ENCODE measurements around the gene DENND1A.

Gene DENND1A

DNA sequence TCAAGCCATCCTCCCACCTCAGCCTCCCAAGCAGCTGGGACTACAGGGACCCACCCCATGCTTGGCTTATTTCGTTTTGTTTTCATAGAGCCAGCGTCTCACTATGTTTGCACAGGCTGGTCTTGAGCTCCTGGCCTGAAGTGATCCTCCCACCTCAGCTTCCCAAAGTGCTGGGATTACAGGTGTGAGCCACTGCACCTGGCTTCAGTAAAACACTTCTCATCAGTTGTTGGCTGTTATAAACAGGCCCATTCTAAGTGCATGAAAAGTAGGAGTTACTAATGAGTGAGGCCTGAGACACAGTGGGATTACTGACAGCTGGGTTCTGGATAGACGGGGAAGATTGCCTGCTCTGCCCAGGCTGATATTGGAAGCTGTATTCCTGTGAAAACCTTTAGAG lies 570.4 kb downstream of the DENND1A start:
- no peak overlapping the region for H3K9ac ChIP-seq
- no peaks in the 10 kb centered on the region for H3K79me2 ChIP-seq
- H3K4me2 ChIP-seq (ENCODE audit: low read length), result no peak overlapping the region
- no peaks in the 10 kb centered on the region for H3K9me3 ChIP-seq (ENCODE audit: control insufficient read depth, low read length)
- no peaks in the 10 kb centered on the region for H3K36me3 ChIP-seq (ENCODE audit: control insufficient read depth, insufficient read depth, low read length)
- no peak overlapping the region for H3K27ac ChIP-seq
- no peaks in the 10 kb centered on the region for H3K4me1 ChIP-seq
- no peaks in the 10 kb centered on the region for H3K27me3 ChIP-seq (ENCODE audit: control insufficient read depth, insufficient read depth, low read length)
- TF ChIP-seq, protein P1, sequence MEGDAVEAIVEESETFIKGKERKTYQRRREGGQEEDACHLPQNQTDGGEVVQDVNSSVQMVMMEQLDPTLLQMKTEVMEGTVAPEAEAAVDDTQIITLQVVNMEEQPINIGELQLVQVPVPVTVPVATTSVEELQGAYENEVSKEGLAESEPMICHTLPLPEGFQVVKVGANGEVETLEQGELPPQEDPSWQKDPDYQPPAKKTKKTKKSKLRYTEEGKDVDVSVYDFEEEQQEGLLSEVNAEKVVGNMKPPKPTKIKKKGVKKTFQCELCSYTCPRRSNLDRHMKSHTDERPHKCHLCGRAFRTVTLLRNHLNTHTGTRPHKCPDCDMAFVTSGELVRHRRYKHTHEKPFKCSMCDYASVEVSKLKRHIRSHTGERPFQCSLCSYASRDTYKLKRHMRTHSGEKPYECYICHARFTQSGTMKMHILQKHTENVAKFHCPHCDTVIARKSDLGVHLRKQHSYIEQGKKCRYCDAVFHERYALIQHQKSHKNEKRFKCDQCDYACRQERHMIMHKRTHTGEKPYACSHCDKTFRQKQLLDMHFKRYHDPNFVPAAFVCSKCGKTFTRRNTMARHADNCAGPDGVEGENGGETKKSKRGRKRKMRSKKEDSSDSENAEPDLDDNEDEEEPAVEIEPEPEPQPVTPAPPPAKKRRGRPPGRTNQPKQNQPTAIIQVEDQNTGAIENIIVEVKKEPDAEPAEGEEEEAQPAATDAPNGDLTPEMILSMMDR (IDR thresholded peaks at IDR 0.05), result no peak
- no peak overlapping the region for H3K4me3 ChIP-seq (ENCODE audit: low read depth, low read length)
- no peak overlapping the region for H2AFZ ChIP-seq

DNA sequence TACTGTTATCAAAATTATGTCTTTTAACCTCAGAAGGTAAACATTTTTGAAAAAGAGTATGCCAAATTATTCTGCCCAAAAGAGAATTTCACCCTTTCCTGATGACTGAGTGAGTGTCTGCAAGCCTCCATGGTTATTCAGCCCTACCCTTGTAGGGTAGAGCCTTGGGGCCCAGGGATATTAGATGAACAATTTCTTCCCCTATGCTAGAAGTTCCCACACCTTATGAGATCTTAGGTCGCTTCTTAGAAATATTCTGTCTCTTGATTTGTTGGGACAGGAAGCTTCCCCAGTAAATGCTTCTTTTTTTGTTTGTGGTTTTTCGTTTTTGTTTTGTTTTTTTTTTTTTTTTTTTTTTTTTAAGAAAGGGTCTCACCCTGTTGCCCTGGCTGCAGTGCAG lies 570.8 kb downstream of the DENND1A start:
- Histone ChIP-seq H2AFZ (no peak overlapping the region), H3K9me3 (ENCODE audit: control insufficient read depth, low read length) (no peaks in the 10 kb centered on the region), H3K4me3 (ENCODE audit: low read depth, low read length) (no peak overlapping the region), H3K36me3 (ENCODE audit: control insufficient read depth, insufficient read depth, low read length) (no peaks in the 10 kb centered on the region), H3K4me2 (ENCODE audit: low read length) (no peak overlapping the region), H3K79me2 (no peaks in the 10 kb centered on the region), H3K27me3 (ENCODE audit: control insufficient read depth, insufficient read depth, low read length) (no peaks in the 10 kb centered on the region), H3K4me1 (no peaks in the 10 kb centered on the region), H3K27ac (no peak overlapping the region), H3K9ac (no peak overlapping the region)
- TF ChIP-seq, protein P1 (IDR thresholded peaks at IDR 0.05), result no peak

- Histone ChIP-seq H3K4me2 (ENCODE audit: low read length) (no peak overlapping the region), H2AFZ (no peak overlapping the region), H3K4me1 (no peaks in the 10 kb centered on the region), H3K36me3 (ENCODE audit: control insufficient read depth, insufficient read depth, low read length) (no peaks in the 10 kb centered on the region), H3K27ac (no peak overlapping the region), H3K27me3 (ENCODE audit: control insufficient read depth, insufficient read depth, low read length) (no peaks in the 10 kb centered on the region), H3K9me3 (ENCODE audit: control insufficient read depth, low read length) (no peaks in the 10 kb centered on the region), H3K4me3 (ENCODE audit: low read depth, low read length) (no peak overlapping the region), H3K79me2 (no peaks in the 10 kb centered on the region), H3K9ac (no peak overlapping the region)
- TF ChIP-seq, protein P1 (IDR thresholded peaks at IDR 0.05), result no peak
Measured at GRCh38 chr9:123358181-123358905, 571.6 kb downstream of the DENND1A start.

- Histone ChIP-seq H3K4me3 (ENCODE audit: low read depth, low read length) (no peak overlapping the region), H3K4me1 (no peaks in the 10 kb centered on the region)
Measured at GRCh38 chr9:123357743-123358059, 572.2 kb downstream of the DENND1A start.

More at GRCh38 chr9:123357743-123358059, 572.2 kb downstream of the DENND1A start:
- Histone ChIP-seq H3K9ac (no peak overlapping the region), H3K79me2 (no peaks in the 10 kb centered on the region), H3K27me3 (ENCODE audit: control insufficient read depth, insufficient read depth, low read length) (no peaks in the 10 kb centered on the region), H3K4me2 (ENCODE audit: low read length) (no peak overlapping the region), H3K36me3 (ENCODE audit: control insufficient read depth, insufficient read depth, low read length) (no peaks in the 10 kb centered on the region), H2AFZ (no peak overlapping the region), H3K27ac (no peak overlapping the region), H3K9me3 (ENCODE audit: control insufficient read depth, low read length) (no peaks in the 10 kb centered on the region)
- TF ChIP-seq, protein P1 (IDR thresholded peaks at IDR 0.05), result no peak
